Activated CD8-positive, alpha-beta memory T cell treated with anti-CD3 and anti-CD28 coated beads for 1 hour (primary cell): ENCODE results near the gene TBC1D5.
"Not testable (repeated sequence)": the region's sequence is repeated elsewhere in the genome, so short reads cannot be mapped to it uniquely, and the experiment has no call there.

Experiments
- DNase-seq, 2 donors: peaks; one replicate each; pipeline ENCODE4 v3.0.0-alpha.2; 2020; ENCODE audit warnings: low read depth in 1 of 2; ENCODE audit errors: extremely low read depth in 1 of 2

Gene TBC1D5

DNA sequence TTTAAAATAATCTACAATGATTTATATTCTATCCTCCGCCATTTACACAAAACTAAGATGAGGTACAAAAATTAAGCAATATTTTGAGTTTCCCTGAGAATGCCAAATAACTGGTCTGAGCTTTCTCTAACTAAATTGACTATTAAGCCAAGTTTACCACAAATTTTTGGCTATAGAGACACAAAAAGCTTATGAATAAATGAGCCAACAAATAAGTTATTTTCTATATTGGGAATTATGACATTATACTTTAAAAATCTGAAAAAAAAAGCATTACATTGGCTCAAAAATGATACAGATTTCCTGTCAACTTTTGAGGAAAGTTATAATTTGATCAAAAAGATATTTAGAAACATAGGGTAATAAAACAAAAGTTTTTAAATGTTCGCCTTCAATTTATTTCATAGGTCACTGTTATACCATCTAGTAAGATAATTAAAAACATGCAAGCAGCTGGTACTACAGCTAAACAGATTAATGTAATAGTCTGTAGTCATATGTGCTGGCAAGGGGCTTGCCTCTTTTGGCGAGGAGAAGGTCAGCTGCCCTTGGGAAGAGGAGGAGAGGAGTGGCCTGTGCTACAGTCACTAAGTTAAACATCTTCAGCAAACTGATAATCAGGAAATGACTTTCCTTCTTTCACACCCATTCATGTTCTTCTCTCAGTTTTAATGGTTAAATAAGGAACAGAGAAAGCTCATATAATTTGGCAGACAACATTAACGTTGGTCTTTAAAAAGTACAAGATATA lies 318.5 kb downstream of the TBC1D5 start:
- no peak for DNase-seq

- no peak for DNase-seq
Observed at GRCh38 chr3:17422636-17423035, 319.8 kb downstream of the TBC1D5 start.

- no peak for DNase-seq
Observed at GRCh38 chr3:17420668-17421067, 321.8 kb downstream of the TBC1D5 start.

GRCh38 chr3:17412950-17413530 lies 329.4 kb downstream of the TBC1D5 start:
- no peak for DNase-seq

DNA sequence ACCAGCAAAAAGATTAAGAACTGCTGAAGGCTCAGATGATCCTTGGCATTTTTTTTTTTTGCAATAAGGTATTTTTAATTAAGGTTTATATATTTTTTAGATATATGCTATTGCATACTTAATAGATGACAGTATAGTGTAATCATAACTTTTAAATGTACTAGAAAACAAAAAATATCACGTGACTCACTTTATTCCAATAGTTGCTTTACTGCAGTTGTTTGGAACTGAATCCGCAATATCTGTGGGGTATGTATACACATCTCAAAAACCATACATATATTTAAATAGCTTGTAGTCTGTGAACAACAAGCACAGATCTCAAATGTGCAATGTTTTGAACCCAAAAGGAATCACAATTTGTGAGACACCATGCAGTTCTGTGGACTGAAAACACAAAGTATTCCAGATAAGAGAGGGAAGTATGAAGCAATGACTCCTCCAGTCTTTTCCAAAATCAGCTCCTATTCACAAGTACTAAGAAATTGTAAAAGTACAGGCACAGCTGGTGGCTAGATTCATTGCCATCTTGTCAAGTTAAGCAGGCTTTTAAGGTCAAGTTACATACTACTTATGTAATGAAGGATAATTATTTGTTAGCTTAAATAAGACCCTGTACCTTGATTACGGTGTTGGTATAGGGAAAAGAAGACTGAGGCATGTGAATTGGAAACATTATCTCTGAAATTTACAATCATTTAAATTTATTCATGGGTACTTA lies 331.1 kb downstream of the TBC1D5 start:
- no peak for DNase-seq

DNA sequence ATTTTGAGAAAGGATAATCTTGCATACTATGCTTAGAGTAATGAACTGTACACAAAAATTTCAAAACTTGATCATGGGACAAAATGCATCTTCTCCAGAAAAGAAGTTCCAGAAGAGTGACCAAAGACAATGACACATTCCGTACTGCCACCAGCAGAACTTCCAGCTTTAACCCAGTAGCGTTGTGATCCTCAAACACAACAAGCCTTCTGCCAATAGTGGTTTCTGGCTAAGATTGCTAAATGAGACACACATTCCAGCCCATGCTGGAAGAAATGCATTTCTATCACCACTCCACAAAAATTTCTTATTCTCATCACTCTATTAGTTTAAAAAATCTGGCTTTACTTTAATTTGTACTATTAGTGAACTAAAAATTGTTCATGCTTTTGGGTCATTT lies 334.9 kb downstream of the TBC1D5 start:
- no peak for DNase-seq

DNA sequence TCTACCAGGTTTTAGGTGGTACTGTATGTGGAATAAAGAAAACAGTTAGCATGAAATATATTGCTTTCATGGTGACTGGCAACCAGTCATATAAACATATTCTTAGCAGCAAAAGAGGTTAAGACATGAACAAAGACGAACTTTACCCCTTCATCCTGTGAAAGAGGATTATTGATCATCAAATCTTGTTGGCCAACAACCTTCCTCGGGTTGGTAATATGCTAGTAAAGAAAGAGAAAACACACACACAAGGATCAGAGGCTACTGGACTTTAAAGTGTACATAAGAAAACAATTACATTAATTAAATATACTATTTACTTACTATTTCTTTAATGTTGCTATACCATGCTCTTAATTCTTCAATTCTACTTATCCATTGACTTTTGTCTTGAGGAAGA lies 337.9 kb downstream of the TBC1D5 start:
- no peak for DNase-seq

DNA sequence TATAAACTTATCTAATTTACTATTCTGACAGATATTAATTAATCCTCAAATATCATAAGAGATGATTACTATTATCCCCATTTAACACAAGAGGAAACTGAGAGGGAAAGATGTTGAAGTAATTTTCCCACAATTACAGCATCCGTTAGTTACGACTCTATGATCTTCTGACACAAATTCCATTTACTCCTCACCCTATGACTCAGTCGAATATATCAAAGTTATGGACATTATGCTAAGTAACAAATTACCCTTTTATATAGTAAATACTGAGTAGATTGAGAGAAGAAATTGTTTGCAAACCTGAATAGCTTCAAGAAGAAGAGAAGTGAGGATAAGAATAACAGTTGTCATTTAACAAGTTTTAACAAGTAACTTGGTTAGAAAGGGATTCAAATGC lies 340.0 kb downstream of the TBC1D5 start:
- no peak for DNase-seq

DNA sequence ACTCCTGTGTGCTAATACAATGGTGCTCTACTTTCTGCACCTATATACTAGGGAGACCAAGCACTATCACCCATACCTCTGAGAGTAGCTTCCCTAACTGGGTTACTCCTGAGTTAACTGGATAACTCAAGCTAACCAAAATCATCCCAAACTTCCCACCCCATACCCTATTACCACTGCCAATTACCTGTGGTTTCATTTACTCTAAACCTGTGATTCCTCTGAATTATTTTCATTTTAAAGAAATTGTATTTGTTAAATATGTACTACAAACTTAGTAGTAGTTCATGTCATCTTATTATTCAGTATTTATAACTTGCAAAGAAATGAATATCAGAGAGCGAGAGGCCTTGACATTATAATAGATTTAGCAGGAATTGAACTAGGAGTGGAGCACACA lies 340.5 kb downstream of the TBC1D5 start:
- no peak for DNase-seq

DNA sequence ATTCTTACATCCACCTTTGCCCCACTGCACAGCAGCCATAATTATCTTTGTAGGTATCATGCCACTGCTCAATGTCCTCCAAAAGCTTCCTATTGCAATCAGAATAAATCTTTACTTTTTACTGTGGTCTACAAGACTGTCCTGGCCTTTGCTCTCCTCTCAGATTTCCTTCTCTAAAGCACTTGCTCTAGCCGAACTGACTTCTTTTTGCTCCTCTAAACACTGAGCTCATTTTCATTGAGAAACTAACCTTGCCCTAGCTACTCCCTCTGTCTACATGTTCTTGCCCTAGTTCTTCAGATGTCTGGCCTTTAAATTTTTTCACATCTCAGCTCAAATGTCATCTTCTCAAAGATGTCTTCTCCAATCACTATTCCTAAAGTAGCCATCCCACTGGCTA lies 342.8 kb downstream of the TBC1D5 start:
- no peak for DNase-seq

DNA sequence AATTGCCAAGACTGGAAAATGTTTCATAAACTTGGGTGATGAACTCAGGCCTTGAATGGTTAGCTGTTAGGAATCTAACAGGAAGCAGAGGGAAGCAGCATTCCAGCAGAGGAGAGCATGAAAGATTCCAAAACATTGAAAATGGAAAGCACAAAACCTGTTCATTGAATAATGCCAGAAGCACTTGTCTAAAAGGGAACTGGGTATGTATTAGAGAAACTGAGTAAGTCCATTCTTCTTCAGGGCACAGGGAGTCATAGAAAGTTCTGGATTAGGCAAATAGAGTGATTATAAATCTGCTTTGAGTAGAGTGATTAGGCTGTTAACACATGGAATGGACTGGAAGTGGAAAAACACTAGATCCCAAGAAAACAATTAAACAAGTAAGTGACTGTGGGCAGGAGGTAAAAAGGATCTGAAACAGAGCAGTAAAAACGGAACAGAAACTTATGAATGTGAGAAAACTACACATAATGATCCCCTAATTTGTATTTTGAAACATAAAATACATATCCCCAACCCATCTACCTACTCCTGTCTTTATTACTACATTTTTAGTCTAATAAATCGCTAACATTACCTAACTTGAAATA lies 343.4 kb downstream of the TBC1D5 start:
- no peak for DNase-seq

DNA sequence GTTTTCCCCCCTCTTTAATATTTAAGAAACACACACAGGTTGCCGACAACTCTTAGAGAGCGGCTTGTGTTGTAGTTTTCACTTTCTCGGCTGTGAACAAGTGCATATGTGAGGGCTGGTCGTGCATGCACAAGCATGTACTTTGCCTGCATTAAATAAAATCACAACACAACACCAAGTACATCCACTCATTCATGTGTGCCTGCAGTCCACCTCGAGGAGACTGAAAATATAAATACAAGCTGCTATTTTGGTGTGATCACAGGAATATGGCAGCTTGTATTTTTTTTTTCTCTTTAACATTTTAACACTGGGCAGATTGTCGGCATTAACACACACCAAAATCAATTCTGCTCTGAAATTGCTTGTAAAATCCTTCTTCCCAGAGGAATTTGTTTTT lies 346.4 kb downstream of the TBC1D5 start:
- no peak for DNase-seq

DNA sequence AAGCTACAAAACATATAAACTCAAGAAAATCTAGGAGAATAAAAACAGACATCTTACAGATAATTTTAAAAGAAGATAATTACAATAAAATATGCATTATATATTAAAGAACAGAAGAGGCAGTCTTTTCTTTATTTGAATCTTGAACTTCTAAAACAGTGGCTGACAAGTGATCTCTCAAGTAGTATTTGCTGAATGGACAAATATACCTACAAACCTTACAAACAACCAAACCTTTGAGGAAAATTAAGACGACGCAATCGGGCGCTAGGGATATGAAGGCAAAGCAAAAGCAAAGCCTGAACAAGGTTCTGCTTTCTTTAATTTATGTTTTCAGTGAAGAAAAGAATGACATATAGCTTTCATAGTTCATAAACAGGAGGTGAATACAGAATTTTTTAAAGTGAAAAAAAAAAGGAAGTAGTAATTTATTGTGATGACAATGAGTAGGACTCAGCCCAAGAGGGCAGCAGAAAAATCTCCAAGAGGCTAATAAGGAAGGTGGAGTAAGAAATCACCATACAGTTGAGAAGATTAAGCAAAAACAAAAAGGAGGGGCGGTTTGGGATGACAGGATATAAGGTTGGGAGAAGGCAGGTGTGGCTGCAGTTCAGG lies 347.8 kb downstream of the TBC1D5 start:
- no peak for DNase-seq

DNA sequence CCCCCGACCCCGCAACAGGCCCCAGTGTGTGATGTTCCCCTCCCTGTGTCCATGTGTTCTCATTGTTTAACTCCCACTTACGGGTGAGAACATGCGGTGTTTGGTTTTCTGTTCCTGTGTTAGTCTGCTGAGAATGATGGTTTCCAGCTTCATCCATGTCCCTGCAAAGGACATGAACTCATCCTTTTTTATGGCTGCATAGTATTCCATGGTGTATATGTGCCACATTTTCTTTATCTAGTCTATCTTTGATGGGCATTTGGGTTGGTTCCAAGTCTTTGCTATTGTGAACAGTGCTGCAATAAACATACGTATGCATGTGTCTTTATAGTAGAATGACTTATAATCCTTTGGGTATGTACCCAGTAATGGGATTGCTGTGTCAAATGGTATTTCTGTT lies 349.9 kb downstream of the TBC1D5 start:
- not testable (repeated sequence) for DNase-seq

DNA sequence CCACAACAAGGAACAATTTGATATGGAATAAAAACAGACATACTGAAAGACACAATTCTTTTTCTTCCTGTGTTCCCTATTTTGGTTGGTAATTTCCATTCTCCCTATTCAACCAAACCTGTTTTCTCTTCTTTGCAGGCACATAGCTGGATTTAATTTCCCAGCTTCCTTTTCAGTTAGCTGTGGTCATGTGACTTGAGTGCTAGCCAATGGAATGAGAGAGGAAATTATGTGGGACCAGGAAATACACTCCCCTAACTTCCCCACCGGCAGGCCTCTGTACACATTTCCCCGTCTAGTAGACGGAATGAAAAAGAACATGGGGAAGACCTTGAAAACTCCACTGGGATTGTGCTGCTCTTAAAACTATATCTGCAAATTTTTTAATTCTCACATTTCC lies 351.6 kb downstream of the TBC1D5 start:
- no peak for DNase-seq

- no peak for DNase-seq
Observed at GRCh38 chr3:17387108-17387507, 355.3 kb downstream of the TBC1D5 start.

DNA sequence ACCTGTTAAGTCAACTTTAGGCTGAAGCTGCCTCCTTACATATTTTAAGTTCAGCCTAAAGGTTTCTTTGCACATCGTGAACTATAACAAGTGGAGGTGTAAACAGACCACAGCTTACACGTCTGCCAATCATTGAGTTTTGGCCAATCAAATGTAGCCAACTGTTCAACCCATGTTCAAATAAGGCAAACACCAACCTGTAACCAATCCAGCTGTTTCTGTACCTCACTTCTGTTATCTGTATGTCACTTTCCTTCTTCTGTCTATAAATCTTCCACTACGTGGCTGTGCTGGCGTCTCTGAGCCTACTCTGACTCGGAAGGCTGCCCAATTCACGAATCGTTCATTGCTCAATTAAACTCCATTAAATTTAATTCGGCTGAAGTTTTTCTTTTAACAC lies 356.0 kb downstream of the TBC1D5 start:
- DNase-seq = no peak

GRCh38 chr3:17384567-17385296 lies 357.7 kb downstream of the TBC1D5 start:
- DNase-seq = no peak

GRCh38 chr3:17373304-17373703 lies 369.1 kb downstream of the TBC1D5 start:
- no peak for DNase-seq

DNA sequence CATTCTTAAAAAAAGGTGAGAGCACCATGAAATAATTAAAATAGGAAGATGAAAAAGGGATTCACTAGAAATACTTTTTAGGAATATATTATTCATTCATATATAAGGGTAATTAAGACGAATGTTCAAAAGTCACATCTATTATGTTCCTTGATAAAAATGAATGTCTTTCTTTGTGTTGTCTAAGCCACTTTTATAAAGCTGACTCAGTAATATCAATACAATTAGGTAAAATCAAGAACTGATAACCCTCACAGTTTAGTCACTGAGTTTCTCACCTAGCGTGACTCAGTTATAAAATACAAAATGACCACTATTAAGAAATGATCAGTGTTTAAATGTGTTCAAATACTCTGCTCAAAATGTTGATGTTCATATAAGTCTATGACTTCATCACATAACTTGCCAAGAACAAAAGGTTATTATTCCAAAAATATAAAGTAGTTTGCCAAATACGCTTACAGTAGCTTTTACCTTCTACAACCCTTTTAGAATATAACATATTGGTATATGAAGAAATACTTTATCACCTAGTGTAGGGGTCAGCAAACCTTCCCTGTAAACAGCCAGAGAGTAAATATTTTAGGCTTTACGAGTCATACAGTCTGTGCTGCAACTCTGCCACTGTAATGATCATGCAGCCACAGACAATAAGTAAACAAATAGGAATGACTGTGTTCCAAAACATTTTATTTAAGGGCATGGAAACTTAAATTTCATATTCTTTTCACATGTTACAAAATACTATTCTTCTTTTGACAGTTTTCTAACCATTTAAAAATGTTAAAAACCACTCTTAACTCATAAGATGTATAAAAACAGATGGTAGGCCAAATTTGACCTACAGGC lies 369.8 kb downstream of the TBC1D5 start:
- no peak for DNase-seq
